ENCODE measurements around the gene WIPI1.
"Not testable (repeated sequence)": the region's sequence is repeated elsewhere in the genome, so short reads cannot be mapped to it uniquely, and the experiment has no call there.

WIPI1 gene

GRCh38 chr17:68417317-68417716 is 40.0 kb downstream of the WIPI1 start:
- DNase-seq (ENCODE audit: low read depth in 2 of 2): no peak

- DNase-seq (ENCODE audit: low read depth in 2 of 2): not testable (repeated sequence)
These were observed 42.4 kb downstream of the WIPI1 start for GRCh38 chr17:68414901-68415300.

DNA sequence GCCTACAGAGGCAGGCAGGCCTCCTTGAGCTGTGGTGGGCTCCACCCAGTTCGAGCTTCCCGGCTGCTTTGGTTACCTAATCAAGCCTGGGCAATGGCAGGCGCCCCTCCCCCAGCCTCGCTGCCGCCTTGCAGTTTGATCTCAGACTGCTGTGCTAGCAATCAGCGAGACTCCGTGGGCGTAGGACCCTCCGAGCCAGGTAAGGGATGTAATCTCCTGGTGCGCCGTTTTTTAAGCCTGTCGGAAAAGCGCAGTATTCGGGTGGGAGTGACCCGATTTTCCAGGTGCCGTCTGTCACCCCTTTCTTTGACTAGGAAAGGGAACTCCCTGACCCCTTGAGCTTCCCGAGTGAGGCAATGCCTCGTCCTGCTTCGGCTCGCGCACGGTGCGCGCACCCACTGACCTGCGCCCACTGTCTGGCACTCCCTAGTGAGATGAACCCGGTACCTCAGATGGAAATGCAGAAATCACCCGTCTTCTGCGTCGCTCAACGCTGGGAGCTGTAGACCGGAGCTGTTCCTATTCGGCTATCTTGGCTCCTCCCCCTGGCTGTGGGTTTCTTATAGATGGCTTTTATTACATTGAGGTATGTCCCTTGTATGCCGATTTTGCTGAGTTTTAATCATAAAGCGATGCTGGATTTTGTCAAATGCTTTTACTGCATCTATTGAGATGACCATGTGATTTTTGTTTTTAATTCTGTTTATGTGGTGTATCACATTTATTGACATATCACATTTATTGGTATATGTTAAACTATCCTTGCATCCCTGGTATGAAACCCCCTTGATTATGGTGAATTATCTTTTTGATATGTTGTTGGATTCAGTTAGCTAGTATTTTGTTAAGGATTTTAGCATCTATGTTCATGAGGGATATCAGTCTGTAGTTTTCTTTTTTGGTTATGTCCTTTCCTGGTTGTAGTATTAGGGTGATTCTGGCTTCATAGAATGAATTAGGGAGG is 43.4 kb downstream of the WIPI1 start:
- DNase-seq (ENCODE audit: low read depth in 2 of 2): peak in 1 of 2 experiments; percentile 51

DNA sequence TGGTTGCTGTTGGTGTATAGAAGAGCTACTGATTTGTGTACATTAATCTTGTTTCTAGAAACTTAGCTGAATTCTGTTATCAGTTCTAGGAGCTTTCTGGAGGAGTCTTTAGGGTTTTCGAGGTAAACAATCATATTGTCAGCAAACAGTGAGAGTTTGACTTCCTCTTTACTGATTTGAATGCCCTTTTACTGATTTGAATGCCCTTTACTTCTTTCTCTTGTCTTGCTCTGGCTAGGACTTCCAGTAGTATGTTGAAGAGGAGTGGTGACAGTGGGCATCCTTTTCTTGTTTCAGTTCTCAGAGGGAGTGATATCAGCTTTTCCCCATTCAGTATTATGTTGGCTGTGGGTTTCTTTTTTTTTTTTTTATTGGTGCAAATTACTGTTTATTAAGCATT is 49.6 kb downstream of the WIPI1 start:
- not testable (repeated sequence) for DNase-seq (ENCODE audit: low read depth in 2 of 2)

GRCh38 chr17:68403837-68404236 is 53.5 kb downstream of the WIPI1 start:
- DNase-seq (ENCODE audit: low read depth in 2 of 2): not testable (repeated sequence)

DNA sequence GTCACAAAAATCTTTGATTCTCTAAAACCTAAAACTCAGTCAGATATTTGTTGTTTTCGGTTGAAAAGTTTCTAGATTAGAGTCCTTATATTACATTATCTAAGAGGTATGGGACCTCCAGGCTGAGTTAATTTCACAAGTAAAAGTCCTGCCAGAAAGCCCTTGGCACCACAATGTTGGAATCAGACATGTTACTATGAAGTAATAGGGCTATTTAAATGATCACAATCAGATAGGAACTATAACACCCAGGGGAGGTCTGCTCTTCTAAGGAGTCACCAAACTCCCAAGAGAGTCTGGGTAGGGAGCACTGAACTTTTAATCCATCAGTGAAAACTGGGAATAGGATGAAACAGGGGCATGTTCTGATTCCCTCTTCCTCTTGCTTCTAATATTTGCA is 54.2 kb downstream of the WIPI1 start:
- DNase-seq (ENCODE audit: low read depth in 2 of 2): no peak

DNA sequence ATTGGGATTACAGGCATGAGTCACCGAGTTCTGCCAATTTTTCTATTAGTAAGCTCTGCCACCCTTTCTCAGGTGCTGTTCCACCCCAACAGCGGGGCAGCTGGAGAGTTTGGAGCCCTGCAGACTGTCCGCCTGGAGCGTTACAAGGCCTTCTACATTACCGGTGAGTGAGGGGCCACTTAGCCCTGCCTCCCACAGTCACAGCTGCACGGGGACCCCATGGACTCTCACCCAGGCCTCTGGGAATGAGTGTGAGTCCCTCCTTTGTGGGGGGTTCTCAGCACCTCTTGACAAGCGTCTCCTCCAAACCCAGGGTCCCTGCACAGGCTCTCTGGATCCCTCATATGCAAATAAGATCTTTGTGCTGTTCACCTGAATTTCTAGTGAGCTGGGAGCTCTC is 56.0 kb downstream of the WIPI1 start:
- no peak for DNase-seq (ENCODE audit: low read depth in 2 of 2)

DNA sequence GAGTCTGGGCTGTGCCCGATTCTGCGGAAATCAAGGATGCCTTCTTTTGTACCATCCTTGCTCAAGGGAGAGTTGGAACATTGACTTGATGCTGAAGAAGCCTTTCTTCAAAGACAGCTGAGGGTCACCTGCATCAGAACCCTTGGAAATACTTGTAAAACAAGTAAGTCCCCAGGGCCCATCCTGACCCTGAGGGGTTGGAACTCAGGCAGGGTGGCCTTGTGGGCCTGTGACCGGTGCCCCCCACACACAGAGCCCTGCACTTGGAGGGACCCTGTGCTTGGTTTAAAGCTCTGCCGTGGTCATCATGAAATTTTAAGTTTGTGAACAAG is 56.9 kb downstream of the WIPI1 start:
- DNase-seq (ENCODE audit: low read depth in 2 of 2): no peak

DNA sequence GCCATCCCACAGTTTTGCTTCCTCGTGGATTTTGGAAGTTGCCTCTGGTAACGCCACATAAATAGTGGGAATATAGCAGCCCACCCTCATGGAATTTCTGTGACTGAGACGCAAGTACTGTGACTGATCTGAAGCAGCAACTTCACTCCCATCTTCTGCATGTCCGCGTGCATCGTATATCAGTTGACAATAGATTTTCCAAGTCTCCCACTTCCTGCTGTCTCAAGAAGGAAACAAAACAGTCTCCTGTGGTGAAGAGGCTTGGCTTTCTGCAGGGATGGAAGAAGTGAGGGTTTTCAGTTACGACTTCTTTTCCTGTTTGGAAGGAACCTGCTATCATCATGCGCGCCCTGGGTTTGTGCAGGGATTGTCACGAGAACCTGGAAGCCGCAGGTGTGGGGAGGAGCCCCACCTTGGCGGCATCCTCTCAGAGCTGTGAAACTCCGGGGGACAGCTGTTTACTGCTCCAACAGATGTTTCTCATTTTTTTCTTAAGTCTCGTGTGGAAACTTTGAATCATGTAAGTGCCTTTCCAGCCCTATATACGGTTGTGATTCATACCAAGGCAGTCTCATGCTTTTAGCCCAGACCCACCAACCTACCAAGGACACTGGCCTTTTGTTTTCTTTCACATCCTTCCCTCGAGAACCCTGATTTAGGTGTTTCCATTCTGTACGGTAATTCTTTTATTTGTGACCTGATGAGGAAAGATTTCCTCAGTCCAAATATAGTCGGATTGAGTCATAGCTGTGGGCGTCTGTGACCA is 57.5 kb downstream of the WIPI1 start:
- DNase-seq (ENCODE audit: low read depth in 2 of 2): peak; percentile 21 to 37

- DNase-seq (ENCODE audit: low read depth in 2 of 2): peak in 1 of 2 experiments; percentile 8
These were observed 58.3 kb downstream of the WIPI1 start for GRCh38 chr17:68398691-68399637.

DNA sequence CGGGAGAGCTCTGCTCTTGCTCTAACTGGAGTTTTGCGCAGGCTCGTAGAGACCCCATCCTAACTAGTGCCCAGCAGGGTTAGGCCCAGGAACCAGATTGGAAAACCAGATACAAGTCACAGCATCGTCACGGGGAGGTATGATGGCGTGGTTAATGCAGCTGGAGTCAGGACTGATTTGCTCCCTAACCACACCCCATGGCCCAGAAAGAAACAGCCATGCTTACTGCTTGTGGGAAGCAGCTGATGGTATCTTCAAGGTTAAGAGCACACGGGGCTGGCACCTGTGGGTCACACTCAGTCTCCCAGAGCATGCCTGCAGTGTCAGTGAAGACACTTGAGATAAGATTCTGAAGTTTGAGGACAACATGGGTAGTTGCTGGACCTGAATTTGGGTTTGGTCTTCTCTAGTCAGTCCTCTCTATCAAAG is 60.2 kb downstream of the WIPI1 start:
- DNase-seq (ENCODE audit: low read depth in 2 of 2): no peak

GRCh38 chr17:68396226-68397107 is 60.8 kb downstream of the WIPI1 start:
- DNase-seq (ENCODE audit: low read depth in 2 of 2): no peak

DNA sequence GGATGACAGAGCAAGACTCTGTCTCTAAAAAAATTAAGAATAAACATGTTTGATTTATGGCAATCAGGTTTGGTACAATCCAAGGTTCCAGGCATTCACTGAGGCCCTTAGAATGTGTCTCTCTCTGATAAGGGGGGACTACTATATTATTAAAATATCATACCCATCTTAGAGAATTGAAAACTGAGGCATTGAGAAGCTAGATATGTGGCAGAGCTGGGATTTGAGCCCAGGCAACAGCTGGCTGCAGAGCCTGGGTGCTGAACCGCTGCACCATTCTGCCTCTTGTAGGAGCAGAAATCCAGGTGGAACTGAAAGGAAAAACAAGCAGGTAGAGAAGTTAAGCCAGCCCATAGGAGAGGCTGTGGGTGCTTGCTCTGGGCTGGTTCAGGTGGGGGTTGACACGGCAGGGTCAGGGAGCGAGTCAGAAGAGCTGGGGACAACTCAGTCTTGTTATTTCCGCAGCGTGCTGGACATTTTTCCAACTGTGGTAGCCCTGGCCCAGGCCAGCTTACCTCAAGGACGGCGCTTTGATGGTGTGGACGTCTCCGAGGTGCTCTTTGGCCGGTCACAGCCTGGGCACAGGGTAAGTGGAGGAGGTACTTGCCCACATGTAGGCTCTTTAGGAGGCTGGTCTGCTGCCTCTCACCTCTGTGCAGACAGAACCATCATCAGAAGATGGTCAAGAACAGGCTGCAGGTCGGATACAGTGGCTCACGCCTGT is 62.5 kb downstream of the WIPI1 start:
- no peak for DNase-seq (ENCODE audit: low read depth in 2 of 2)

- no peak for DNase-seq (ENCODE audit: low read depth in 2 of 2)
These were observed 65.6 kb downstream of the WIPI1 start for GRCh38 chr17:68391561-68392268.

- no peak for DNase-seq (ENCODE audit: low read depth in 2 of 2)
These were observed 66.3 kb downstream of the WIPI1 start for GRCh38 chr17:68390888-68391545.

DNA sequence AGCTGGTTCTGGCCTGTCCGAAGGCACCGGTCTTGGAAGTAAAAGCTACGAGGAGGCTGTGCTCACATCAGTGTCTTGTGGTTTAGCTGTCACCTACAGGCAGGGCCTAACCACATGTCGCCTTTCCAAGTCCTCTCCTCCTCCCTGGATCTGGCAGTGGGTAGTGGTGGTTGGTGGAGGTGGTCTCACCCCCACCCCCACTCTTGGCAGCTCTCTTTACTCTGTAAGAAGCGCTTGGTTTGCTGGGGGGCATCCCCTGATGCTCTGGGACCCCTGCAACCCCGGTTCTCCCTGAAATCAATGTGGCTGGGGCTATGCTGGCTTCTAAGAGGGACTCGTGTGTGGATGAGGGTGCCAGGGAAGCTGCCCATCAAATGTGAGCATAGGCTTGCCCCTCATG is 68.3 kb downstream of the WIPI1 start:
- no peak for DNase-seq (ENCODE audit: low read depth in 2 of 2)

DNA sequence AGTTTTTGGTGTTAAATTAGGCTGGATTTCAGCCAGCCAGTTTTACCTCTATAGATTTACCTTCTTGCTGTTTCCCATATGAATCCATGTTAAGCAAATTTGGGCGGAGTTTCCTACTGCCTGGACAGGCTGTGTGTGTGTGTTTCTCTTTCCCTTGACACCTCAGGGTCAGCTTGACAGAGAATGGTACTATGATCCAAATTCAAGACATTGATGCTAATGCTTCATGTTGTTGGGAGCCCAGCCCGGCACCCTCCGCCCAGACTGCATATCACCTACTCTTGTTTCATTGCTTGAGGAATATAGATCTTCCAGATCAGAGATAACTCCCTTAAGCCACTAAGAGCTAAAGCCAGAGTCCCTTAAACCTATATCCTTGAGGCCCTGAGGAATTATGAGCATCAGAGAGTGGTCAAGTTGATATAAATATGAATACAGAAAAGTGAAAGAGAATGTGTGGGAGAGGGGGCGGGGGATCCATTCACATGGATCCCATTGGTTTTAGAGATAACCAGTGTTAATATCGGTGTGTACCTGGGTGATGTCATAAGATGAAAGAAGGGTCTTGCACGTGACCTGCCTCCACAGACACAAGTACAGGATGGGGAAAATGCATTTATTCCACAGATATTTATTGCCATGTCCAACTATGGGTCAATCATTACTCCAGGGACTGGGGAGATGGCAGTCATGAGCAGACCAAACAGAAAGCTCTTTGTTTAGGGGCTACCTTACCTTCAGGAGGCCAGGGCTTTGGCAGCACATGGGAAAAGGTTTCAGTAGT is 69.7 kb downstream of the WIPI1 start:
- DNase-seq (ENCODE audit: low read depth in 2 of 2): no peak

All from stimulated activated CD4-positive, alpha-beta T cell treated with anti-CD3 and anti-CD28 coated beads, Interleukin-12 subunit alpha, Interleukin-12 subunit beta, amount 100 ng/mL, for 24 hours (primary cell).